ENCODE data around the gene DPH2.

DPH2 gene

GRCh38 chr1:43978551-43979260 is 8.9 kb downstream of the DPH2 start, which contains the start of gene B4GALT2:
B4GALT2 (plus strand) TSS chr1:43979210; CDS start chr1:43981161, 1,951 bp downstream.
- DNase-seq (ENCODE audit: low read depth) = peak; percentile 45
- TF ChIP-seq CTCF (IDR thresholded peaks at IDR 0.05; ENCODE audit: insufficient read depth, low read depth, low read length, missing control alignments) = no peak
- peak within 1 kb of the TSS; percentile 60 for H3K4me3 ChIP-seq (ENCODE audit: low read length)

GRCh38 chr1:43979261-43979527 is 9.4 kb downstream of the DPH2 start:
- TF ChIP-seq CTCF (IDR thresholded peaks at IDR 0.05; ENCODE audit: insufficient read depth, low read depth, low read length, missing control alignments) = no peak
- peak overlapping the region; percentile 60 for H3K4me3 ChIP-seq (ENCODE audit: low read length)
- no peak for DNase-seq (ENCODE audit: low read depth)

- no peak for TF ChIP-seq CTCF (IDR thresholded peaks at IDR 0.05; ENCODE audit: insufficient read depth, low read depth, low read length, missing control alignments)
- H3K4me3 ChIP-seq (ENCODE audit: low read length) = peak overlapping the region; percentile 60
- peak; percentile 59 for DNase-seq (ENCODE audit: low read depth)
Measured at GRCh38 chr1:43979528-43980254, 9.9 kb downstream of the DPH2 start.

GRCh38 chr1:43980255-43981134 is 10.7 kb downstream of the DPH2 start:
- no peak for TF ChIP-seq CTCF (IDR thresholded peaks at IDR 0.05; ENCODE audit: insufficient read depth, low read depth, low read length, missing control alignments)
- DNase-seq (ENCODE audit: low read depth) = peak; percentile 90
- peak overlapping the region; percentile 60 for H3K4me3 ChIP-seq (ENCODE audit: low read length)

GRCh38 chr1:43981135-43981491 is 11.3 kb downstream of the DPH2 start:
- H3K4me3 ChIP-seq (ENCODE audit: low read length) = peak overlapping the region; percentile 60
- TF ChIP-seq CTCF (IDR thresholded peaks at IDR 0.05; ENCODE audit: insufficient read depth, low read depth, low read length, missing control alignments) = no peak
- DNase-seq (ENCODE audit: low read depth) = peak; percentile 47

- TF ChIP-seq CTCF (IDR thresholded peaks at IDR 0.05; ENCODE audit: insufficient read depth, low read depth, low read length, missing control alignments) = no peak
- H3K4me3 ChIP-seq (ENCODE audit: low read length) = no peak overlapping the region
- no peak for DNase-seq (ENCODE audit: low read depth)
Measured at GRCh38 chr1:43981636-43982035, 11.8 kb downstream of the DPH2 start.

Measured in epithelial cell of esophagus (primary cell).